Measurements from ENCODE around the gene GNB1L.

GNB1L gene

GRCh38 chr22:19815823-19816290, 38.8 kb downstream of the GNB1L start:
- H3K27ac ChIP-seq (ENCODE audit: low read depth, low read length): no peak overlapping the region
- no peaks in the 10 kb centered on the region for H3K4me1 ChIP-seq (ENCODE audit: control insufficient read depth in 1 of 2, insufficient read depth in 2 of 2, low read length in 2 of 2)
- no peaks in the 10 kb centered on the region for H3K36me3 ChIP-seq (ENCODE audit: control insufficient read depth in 1 of 2, insufficient read depth in 2 of 2, low read length in 2 of 2)
- no peaks in the 10 kb centered on the region for H3K9me3 ChIP-seq (ENCODE audit: control insufficient read depth in 1 of 2, low read length in 2 of 2)
- no peaks in the 10 kb centered on the region for H3K27me3 ChIP-seq (ENCODE audit: control insufficient read depth in 1 of 2, insufficient read depth in 2 of 2, low read length in 2 of 2)
- no peak overlapping the region for H3K9ac ChIP-seq (ENCODE audit: low read depth in 1 of 2, low read length in 2 of 2)
- no peak overlapping the region for H3K4me3 ChIP-seq (ENCODE audit: low read depth in 1 of 2, low read length in 2 of 2)

- H3K4me1 ChIP-seq (ENCODE audit: control insufficient read depth in 1 of 2, insufficient read depth in 2 of 2, low read length in 2 of 2): no peaks in the 10 kb centered on the region
- H3K4me3 ChIP-seq (ENCODE audit: low read depth in 1 of 2, low read length in 2 of 2): no peak overlapping the region
- no peak overlapping the region for H3K27ac ChIP-seq (ENCODE audit: low read depth, low read length)
- no peak overlapping the region for H3K9ac ChIP-seq (ENCODE audit: low read depth in 1 of 2, low read length in 2 of 2)
- H3K9me3 ChIP-seq (ENCODE audit: control insufficient read depth in 1 of 2, low read length in 2 of 2): no peaks in the 10 kb centered on the region
- H3K36me3 ChIP-seq (ENCODE audit: control insufficient read depth in 1 of 2, insufficient read depth in 2 of 2, low read length in 2 of 2): no peaks in the 10 kb centered on the region
- H3K27me3 ChIP-seq (ENCODE audit: control insufficient read depth in 1 of 2, insufficient read depth in 2 of 2, low read length in 2 of 2): no peaks in the 10 kb centered on the region
Measured at GRCh38 chr22:19815093-19815822, 39.4 kb downstream of the GNB1L start.

GRCh38 chr22:19814428-19814827, 40.2 kb downstream of the GNB1L start:
- no peaks in the 10 kb centered on the region for H3K36me3 ChIP-seq (ENCODE audit: control insufficient read depth in 1 of 2, insufficient read depth in 2 of 2, low read length in 2 of 2)
- H3K9ac ChIP-seq (ENCODE audit: low read depth in 1 of 2, low read length in 2 of 2): no peak overlapping the region
- H3K4me3 ChIP-seq (ENCODE audit: low read depth in 1 of 2, low read length in 2 of 2): no peak overlapping the region

GRCh38 chr22:19812910-19813309, 41.8 kb downstream of the GNB1L start:
- Histone ChIP-seq H3K36me3 (ENCODE audit: control insufficient read depth in 1 of 2, insufficient read depth in 2 of 2, low read length in 2 of 2) (no peaks in the 10 kb centered on the region), H3K9me3 (ENCODE audit: control insufficient read depth in 1 of 2, low read length in 2 of 2) (no peaks in the 10 kb centered on the region), H3K27me3 (ENCODE audit: control insufficient read depth in 1 of 2, insufficient read depth in 2 of 2, low read length in 2 of 2) (no peaks in the 10 kb centered on the region), H3K27ac (ENCODE audit: low read depth, low read length) (no peak overlapping the region), H3K4me1 (ENCODE audit: control insufficient read depth in 1 of 2, insufficient read depth in 2 of 2, low read length in 2 of 2) (no peaks in the 10 kb centered on the region), H3K9ac (ENCODE audit: low read depth in 1 of 2, low read length in 2 of 2) (no peak overlapping the region), H3K4me3 (ENCODE audit: low read depth in 1 of 2, low read length in 2 of 2) (no peak overlapping the region)

More at GRCh38 chr22:19814428-19814827, 40.2 kb downstream of the GNB1L start:
- no peak overlapping the region for H3K27ac ChIP-seq (ENCODE audit: low read depth, low read length)
- H3K9me3 ChIP-seq (ENCODE audit: control insufficient read depth in 1 of 2, low read length in 2 of 2): no peaks in the 10 kb centered on the region
- H3K27me3 ChIP-seq (ENCODE audit: control insufficient read depth in 1 of 2, insufficient read depth in 2 of 2, low read length in 2 of 2): no peaks in the 10 kb centered on the region
- H3K4me1 ChIP-seq (ENCODE audit: control insufficient read depth in 1 of 2, insufficient read depth in 2 of 2, low read length in 2 of 2): no peaks in the 10 kb centered on the region

- Histone ChIP-seq H3K27ac (ENCODE audit: low read depth, low read length) (no peak overlapping the region), H3K9me3 (ENCODE audit: control insufficient read depth in 1 of 2, low read length in 2 of 2) (no peaks in the 10 kb centered on the region), H3K36me3 (ENCODE audit: control insufficient read depth in 1 of 2, insufficient read depth in 2 of 2, low read length in 2 of 2) (no peaks in the 10 kb centered on the region), H3K4me3 (ENCODE audit: low read depth in 1 of 2, low read length in 2 of 2) (no peak overlapping the region), H3K4me1 (ENCODE audit: control insufficient read depth in 1 of 2, insufficient read depth in 2 of 2, low read length in 2 of 2) (peaks cover 0 to under 1% of the 10 kb centered on the region in 2 donors), H3K27me3 (ENCODE audit: control insufficient read depth in 1 of 2, insufficient read depth in 2 of 2, low read length in 2 of 2) (no peaks in the 10 kb centered on the region), H3K9ac (ENCODE audit: low read depth in 1 of 2, low read length in 2 of 2) (no peak overlapping the region)
Measured at GRCh38 chr22:19811811-19812771, 42.6 kb downstream of the GNB1L start.

- no peak overlapping the region for H3K9ac ChIP-seq (ENCODE audit: low read depth in 1 of 2, low read length in 2 of 2)
Measured at GRCh38 chr22:19811211-19811621, 43.5 kb downstream of the GNB1L start.

GRCh38 chr22:19810381-19811201, 44.1 kb downstream of the GNB1L start:
- H3K27ac ChIP-seq (ENCODE audit: low read depth, low read length): no peak overlapping the region
- H3K9ac ChIP-seq (ENCODE audit: low read depth in 1 of 2, low read length in 2 of 2): no peak overlapping the region
- no peaks in the 10 kb centered on the region for H3K27me3 ChIP-seq (ENCODE audit: control insufficient read depth in 1 of 2, insufficient read depth in 2 of 2, low read length in 2 of 2)
- no peak overlapping the region for H3K4me3 ChIP-seq (ENCODE audit: low read depth in 1 of 2, low read length in 2 of 2)
- no peaks in the 10 kb centered on the region for H3K36me3 ChIP-seq (ENCODE audit: control insufficient read depth in 1 of 2, insufficient read depth in 2 of 2, low read length in 2 of 2)
- no peaks in the 10 kb centered on the region for H3K9me3 ChIP-seq (ENCODE audit: control insufficient read depth in 1 of 2, low read length in 2 of 2)
- H3K4me1 ChIP-seq (ENCODE audit: control insufficient read depth in 1 of 2, insufficient read depth in 2 of 2, low read length in 2 of 2): peaks cover 12% of the 10 kb centered on the region in 2 donors

More at GRCh38 chr22:19811211-19811621, 43.5 kb downstream of the GNB1L start:
- Histone ChIP-seq H3K27me3 (ENCODE audit: control insufficient read depth in 1 of 2, insufficient read depth in 2 of 2, low read length in 2 of 2) (no peaks in the 10 kb centered on the region), H3K4me1 (ENCODE audit: control insufficient read depth in 1 of 2, insufficient read depth in 2 of 2, low read length in 2 of 2) (peaks cover 7 to 9% of the 10 kb centered on the region in 2 donors), H3K27ac (ENCODE audit: low read depth, low read length) (no peak overlapping the region), H3K36me3 (ENCODE audit: control insufficient read depth in 1 of 2, insufficient read depth in 2 of 2, low read length in 2 of 2) (no peaks in the 10 kb centered on the region), H3K9me3 (ENCODE audit: control insufficient read depth in 1 of 2, low read length in 2 of 2) (no peaks in the 10 kb centered on the region), H3K4me3 (ENCODE audit: low read depth in 1 of 2, low read length in 2 of 2) (no peak overlapping the region)

- H3K27me3 ChIP-seq (ENCODE audit: control insufficient read depth in 1 of 2, insufficient read depth in 2 of 2, low read length in 2 of 2): no peaks in the 10 kb centered on the region
- H3K27ac ChIP-seq (ENCODE audit: low read depth, low read length): no peak overlapping the region
- H3K4me1 ChIP-seq (ENCODE audit: control insufficient read depth in 1 of 2, insufficient read depth in 2 of 2, low read length in 2 of 2): peaks cover 12% of the 10 kb centered on the region in 2 donors
- no peak overlapping the region for H3K9ac ChIP-seq (ENCODE audit: low read depth in 1 of 2, low read length in 2 of 2)
- H3K36me3 ChIP-seq (ENCODE audit: control insufficient read depth in 1 of 2, insufficient read depth in 2 of 2, low read length in 2 of 2): no peaks in the 10 kb centered on the region
- H3K9me3 ChIP-seq (ENCODE audit: control insufficient read depth in 1 of 2, low read length in 2 of 2): no peaks in the 10 kb centered on the region
- no peak overlapping the region for H3K4me3 ChIP-seq (ENCODE audit: low read depth in 1 of 2, low read length in 2 of 2)
Measured at GRCh38 chr22:19809741-19810140, 44.9 kb downstream of the GNB1L start.

- Histone ChIP-seq H3K4me1 (ENCODE audit: control insufficient read depth in 1 of 2, insufficient read depth in 2 of 2, low read length in 2 of 2) (peaks cover 12% of the 10 kb centered on the region in 2 donors), H3K36me3 (ENCODE audit: control insufficient read depth in 1 of 2, insufficient read depth in 2 of 2, low read length in 2 of 2) (no peaks in the 10 kb centered on the region), H3K4me3 (ENCODE audit: low read depth in 1 of 2, low read length in 2 of 2) (no peak overlapping the region), H3K27ac (ENCODE audit: low read depth, low read length) (no peak overlapping the region), H3K27me3 (ENCODE audit: control insufficient read depth in 1 of 2, insufficient read depth in 2 of 2, low read length in 2 of 2) (no peaks in the 10 kb centered on the region), H3K9ac (ENCODE audit: low read depth in 1 of 2, low read length in 2 of 2) (no peak overlapping the region), H3K9me3 (ENCODE audit: control insufficient read depth in 1 of 2, low read length in 2 of 2) (no peaks in the 10 kb centered on the region)
Measured at GRCh38 chr22:19808873-19809478, 45.7 kb downstream of the GNB1L start.
